K562 (cell line): ENCODE measurements around the gene HDHD5. TPM values are rescaled to one million over a fixed set of nuclear protein-coding genes. Genes with fewer than 3 reads are reported as not detected.
A peak's percentile ranks its signal among the peaks of the same experiment; 100 is the strongest.

Source experiments
- CREB1 ChIP-seq, 2 experiments: sonication (generic) in 1 of 2; formaldehyde crosslinking in 1 of 2; IDR thresholded peaks; 2 replicates each; pipeline versions ENCODE4 v1.6.1 to v1.8.0; 2012 to 2022; ENCODE audit warnings: inconsistent platforms in 1 of 2, mild to moderate bottlenecking in 1 of 2, missing genetic modification reagents in 1 of 2, moderate library complexity in 1 of 2
- CXXC5 ChIP-seq: fragments of 250-450 bp; sonication (Bioruptor Pico); IDR thresholded peaks from 2 replicates; pipeline ENCODE4 v1.8.0; 2022; ENCODE audit warnings: inconsistent platforms, mild to moderate bottlenecking, moderate library complexity
- E2F1 ChIP-seq: sonication (generic); formaldehyde crosslinking; IDR thresholded peaks from 2 replicates; pipeline ENCODE4 v1.8.1; 2023; ENCODE audit warnings: mild to moderate bottlenecking, missing genetic modification reagents, moderate library complexity
- FOS ChIP-seq: IDR thresholded peaks from 3 replicates; pipeline ENCODE4 v1.6.1; 2011; ENCODE audit not compliant: insufficient read length; ENCODE audit errors: extremely low read depth
- HMGN3 ChIP-seq: IDR thresholded peaks from 2 replicates; pipeline ENCODE4 v1.6.1; 2011; ENCODE audit warnings: borderline replicate concordance, low read depth, mild to moderate bottlenecking, mixed read lengths, low read length; ENCODE audit not compliant: insufficient read length; ENCODE audit errors: extremely low read depth
- JUNB ChIP-seq: fragments of 450-650 bp; formaldehyde crosslinking; conservative IDR thresholded peaks from 2 replicates; pipeline ENCODE4 v1.4.0; 2020; ENCODE audit warnings: mild to moderate bottlenecking
- MBD2 ChIP-seq: sonication (generic); IDR thresholded peaks from 2 replicates; pipeline ENCODE4 v1.6.1; 2016; ENCODE audit warnings: low read depth, borderline replicate concordance
- NKRF ChIP-seq: fragments of 450-650 bp; IDR thresholded peaks from 2 replicates; pipeline ENCODE4 v1.6.1; 2016; ENCODE audit warnings: borderline replicate concordance
- NR2C2 ChIP-seq, 2 experiments: fragments of 200-800 bp in 1 of 2; sonication (Bioruptor generic) in 1 of 2; sonication (generic) in 1 of 2; formaldehyde crosslinking in 1 of 2; IDR thresholded peaks; 2 replicates each; pipeline versions ENCODE4 v1.6.1 to v1.8.0; 2016 to 2022; ENCODE audit warnings: mild to moderate bottlenecking in 1 of 2, missing compliant biosample characterization in 1 of 2, missing genetic modification characterization in 1 of 2, missing genetic modification reagents in 1 of 2
- NR3C1 ChIP-seq: sonication (generic); formaldehyde crosslinking; IDR thresholded peaks from 2 replicates; pipeline ENCODE4 v1.8.1; 2022; ENCODE audit warnings: missing genetic modification reagents
- PCBP1 ChIP-seq: fragments of 200-400 bp; formaldehyde crosslinking; IDR thresholded peaks from 2 replicates; pipeline ENCODE4 v1.6.1; 2018; ENCODE audit warnings: mild to moderate bottlenecking, low read depth, low read length; ENCODE audit not compliant: poor library complexity, severe bottlenecking
- PHF8 ChIP-seq: fragments of 200-600 bp; sonication (generic); IDR thresholded peaks from 2 replicates; pipeline ENCODE4 v1.6.1; 2012; ENCODE audit warnings: mixed run types, mild to moderate bottlenecking, inconsistent platforms, low read length, moderate library complexity, borderline replicate concordance
- RBBP5 ChIP-seq: fragments of 200-600 bp; sonication (generic); IDR thresholded peaks from 2 replicates; pipeline ENCODE4 v1.6.1; 2012; ENCODE audit warnings: borderline replicate concordance, mild to moderate bottlenecking, low read length, control low read depth, inconsistent platforms; ENCODE audit not compliant: insufficient read depth, poor library complexity, severe bottlenecking
- ZKSCAN1 ChIP-seq: fragments of 150-350 bp; IDR thresholded peaks from 2 replicates; pipeline ENCODE4 v1.6.1; 2016; ENCODE audit warnings: low read depth, low read length
- ZNF584 ChIP-seq: fragments of 200-800 bp; sonication (Bioruptor generic); IDR thresholded peaks from 2 replicates; pipeline ENCODE4 v1.6.1; 2016; ENCODE audit warnings: low read depth, mild to moderate bottlenecking, missing genetic modification characterization, missing compliant biosample characterization
- ZNF766 ChIP-seq: fragments of 200-800 bp; sonication (Bioruptor generic); conservative IDR thresholded peaks from 2 replicates; pipeline ENCODE4 v1.6.1; 2016; ENCODE audit warnings: missing genetic modification characterization, missing compliant biosample characterization
- polyA plus RNA-seq, 8 experiments: library from polyadenylated mRNA; depleted of rRNA in 4 of 8; stranded (reverse) in 5 of 8; unstranded in 3 of 8; fragments of >200 nt; fragmentation: Nextera tagmentation in 2 of 8; fragmentation: Illumina TruSeq in 1 of 8; extraction: Ambion mirVana in 2 of 8; extraction: Trizol in 1 of 8; gene quantifications; 2 replicates each; pipeline versions ENCODE4 v1.2.1 to v1.2.3, GENCODE V29; 2011 to 2014; ENCODE audit warnings: inconsistent platforms in 1 of 8, missing spikeins in 1 of 8
- total RNA-seq, 7 experiments: library from RNA; depleted of rRNA in 6 of 7; stranded (reverse); fragments of >200 nt in 6 of 7; fragmentation: Illumina TruSeq in 2 of 7; extraction: Trizol in 2 of 7; gene quantifications; 2 replicates each; pipeline versions ENCODE4 v1.2.1 to v1.2.3, GENCODE V29; 2011 to 2021; ENCODE audit warnings: low replicate concordance in 1 of 7
- TF ChIP-seq, protein P1 (sequence below): fragments of 450-650 bp; formaldehyde crosslinking; IDR thresholded peaks from 2 replicates; pipeline ENCODE4 v1.4.0; 2020; ENCODE audit warnings: mild to moderate bottlenecking, moderate library complexity
- TF ChIP-seq, protein P2 (sequence below), 3 experiments: IDR thresholded peaks in 2 of 3; conservative IDR thresholded peaks in 1 of 3; 2 replicates each; pipeline ENCODE4 v1.5.1; 2011 to 2012; ENCODE audit warnings: low read length in 3 of 3, mild to moderate bottlenecking in 3 of 3, control low read depth in 2 of 3, improper control_type of control experiment in 1 of 3, inconsistent platforms in 1 of 3, low read depth in 1 of 3, mixed read lengths in 1 of 3, moderate library complexity in 1 of 3; ENCODE audit not compliant: insufficient read depth in 2 of 3

HDHD5 gene
- total and polyA plus RNA-seq, 9 of the 15 experiments (the other 6 are each of a cell fraction or from before 2014, with no cell fraction given), result 1.6 to 36.6 (median 24.2) TPM

DNA sequence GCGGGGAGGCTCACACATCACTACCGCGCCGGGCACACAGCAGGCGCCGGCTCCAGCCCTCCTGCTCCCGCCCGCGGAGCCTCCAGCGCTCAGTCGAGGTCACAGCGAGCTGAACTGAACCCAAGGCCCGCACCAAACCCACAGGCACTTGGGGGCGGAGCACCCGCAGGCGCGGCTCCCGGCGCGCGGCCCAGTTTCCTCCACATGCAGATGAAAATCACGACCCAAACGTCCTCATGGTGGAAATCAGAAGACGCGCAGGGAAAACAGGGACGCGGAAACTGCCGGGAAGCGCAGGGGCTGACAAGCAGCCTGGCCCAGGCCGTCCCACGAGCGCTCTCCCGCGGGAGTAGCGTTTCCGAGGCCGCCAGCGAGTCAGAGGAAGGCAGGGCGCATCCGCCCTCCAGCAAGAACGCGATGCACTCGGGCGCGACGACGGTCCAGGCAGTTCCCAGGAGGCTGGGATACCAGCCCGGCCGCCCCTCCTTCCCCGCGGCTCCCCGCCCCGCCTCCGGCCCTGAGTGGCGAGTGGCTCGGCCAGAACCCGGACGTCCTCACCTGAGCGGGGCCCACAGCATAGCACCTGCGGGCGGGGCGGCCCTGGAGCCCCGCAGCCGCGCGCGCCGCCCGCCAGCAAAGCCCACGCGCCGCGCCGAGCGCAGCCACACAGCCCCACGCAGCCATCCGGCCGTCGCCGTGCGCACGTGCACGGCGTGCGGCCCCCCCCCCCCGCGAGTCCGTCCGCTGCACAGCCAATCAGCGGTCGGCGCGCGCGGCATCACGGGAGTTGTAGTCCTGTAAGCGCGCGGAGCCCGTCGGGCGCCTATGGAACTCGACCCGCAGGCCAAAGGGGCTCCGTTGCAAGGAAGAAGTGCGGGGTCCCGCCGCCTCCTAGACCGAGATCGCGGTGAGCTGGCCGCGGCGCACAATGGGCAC, at the start of gene HDHD5 (continued):
- TF ChIP-seq HMGN3 (peak; percentile 48), CXXC5 (peak; percentile 99), CREB1 (IDR thresholded peaks at IDR 0.05) (no peak), CREB1 (CRISPR knock-in tag; IDR thresholded peaks at IDR 0.05) (peak; percentile 17; the same call in 1 of the 2 replicates), NKRF (peak; percentile 49; the same call in 1 of the 2 replicates), NR2C2 (CRISPR knock-in tag; IDR thresholded peaks at IDR 0.05) (no peak), NR2C2 (tag; IDR thresholded peaks at IDR 0.05) (peak; percentile 71), ZNF584 (no peak), RBBP5 (peak; percentile 77), NR3C1 (CRISPR knock-in tag) (peak; percentile 74; the same call in 1 of the 2 replicates), PHF8 (peak; percentile 54; the same call in 1 of the 2 replicates), ZNF766 (CRISPR knock-in tag) (0 out of 2 replicates have a peak, but pooled peaks have one; percentile 45), ZKSCAN1 (no peak), E2F1 (peak; percentile 54; the same call in 1 of the 2 replicates), MBD2 (peak; percentile 71; the same call in 1 of the 2 replicates), FOS (peak; percentile 35), PCBP1 (peak; percentile 42), JUNB (CRISPR knock-in tag) (no peak)
- TF ChIP-seq, protein P1, sequence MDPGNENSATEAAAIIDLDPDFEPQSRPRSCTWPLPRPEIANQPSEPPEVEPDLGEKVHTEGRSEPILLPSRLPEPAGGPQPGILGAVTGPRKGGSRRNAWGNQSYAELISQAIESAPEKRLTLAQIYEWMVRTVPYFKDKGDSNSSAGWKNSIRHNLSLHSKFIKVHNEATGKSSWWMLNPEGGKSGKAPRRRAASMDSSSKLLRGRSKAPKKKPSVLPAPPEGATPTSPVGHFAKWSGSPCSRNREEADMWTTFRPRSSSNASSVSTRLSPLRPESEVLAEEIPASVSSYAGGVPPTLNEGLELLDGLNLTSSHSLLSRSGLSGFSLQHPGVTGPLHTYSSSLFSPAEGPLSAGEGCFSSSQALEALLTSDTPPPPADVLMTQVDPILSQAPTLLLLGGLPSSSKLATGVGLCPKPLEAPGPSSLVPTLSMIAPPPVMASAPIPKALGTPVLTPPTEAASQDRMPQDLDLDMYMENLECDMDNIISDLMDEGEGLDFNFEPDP (CRISPR knock-in tag), result no peak
- TF ChIP-seq, protein P2, sequence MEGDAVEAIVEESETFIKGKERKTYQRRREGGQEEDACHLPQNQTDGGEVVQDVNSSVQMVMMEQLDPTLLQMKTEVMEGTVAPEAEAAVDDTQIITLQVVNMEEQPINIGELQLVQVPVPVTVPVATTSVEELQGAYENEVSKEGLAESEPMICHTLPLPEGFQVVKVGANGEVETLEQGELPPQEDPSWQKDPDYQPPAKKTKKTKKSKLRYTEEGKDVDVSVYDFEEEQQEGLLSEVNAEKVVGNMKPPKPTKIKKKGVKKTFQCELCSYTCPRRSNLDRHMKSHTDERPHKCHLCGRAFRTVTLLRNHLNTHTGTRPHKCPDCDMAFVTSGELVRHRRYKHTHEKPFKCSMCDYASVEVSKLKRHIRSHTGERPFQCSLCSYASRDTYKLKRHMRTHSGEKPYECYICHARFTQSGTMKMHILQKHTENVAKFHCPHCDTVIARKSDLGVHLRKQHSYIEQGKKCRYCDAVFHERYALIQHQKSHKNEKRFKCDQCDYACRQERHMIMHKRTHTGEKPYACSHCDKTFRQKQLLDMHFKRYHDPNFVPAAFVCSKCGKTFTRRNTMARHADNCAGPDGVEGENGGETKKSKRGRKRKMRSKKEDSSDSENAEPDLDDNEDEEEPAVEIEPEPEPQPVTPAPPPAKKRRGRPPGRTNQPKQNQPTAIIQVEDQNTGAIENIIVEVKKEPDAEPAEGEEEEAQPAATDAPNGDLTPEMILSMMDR (IDR thresholded peaks at IDR 0.05 in 2 of 3, conservative IDR thresholded peaks at IDR 0.05 in 1 of 3; ENCODE audit: insufficient read depth in 2 of 3, low read depth in 1 of 3, low read length in 3 of 3), result 0 out of 6 replicates have a peak, but pooled peaks of 1 of the 3 experiments have one; percentile 1
